HG03439 (cell line): ENCODE data around the gene ZNF79.

ENCODE experiments used
- ATAC-seq: cut with Tn5 transposase; IDR thresholded peaks from one replicate; pipeline ENCODE4 v1.9.1; 2021; ENCODE audit warnings: mild to moderate bottlenecking, moderate library complexity; ENCODE audit not compliant: unreplicated experiment

ZNF79 gene

GRCh38 chr9:127422787-127423186, 1.4 kb upstream of the ZNF79 start:
- ATAC-seq: no peak

- ATAC-seq: no peak
Observed at GRCh38 chr9:127423476-127423933, 677 bp upstream of the ZNF79 start.

GRCh38 chr9:127424676-127424999, 456 bp downstream of the ZNF79 start:
- ATAC-seq: no peak

GRCh38 chr9:127426756-127427155, 2.6 kb downstream of the ZNF79 start:
- ATAC-seq: no peak

GRCh38 chr9:127428348-127428747, 4.2 kb downstream of the ZNF79 start:
- no peak for ATAC-seq

GRCh38 chr9:127430415-127430814, 6.2 kb downstream of the ZNF79 start:
- ATAC-seq: no peak

GRCh38 chr9:127437497-127438264, 13.5 kb downstream of the ZNF79 start:
- no peak for ATAC-seq

GRCh38 chr9:127438394-127438793, 14.2 kb downstream of the ZNF79 start:
- ATAC-seq: no peak

- ATAC-seq: no peak
Observed at GRCh38 chr9:127444283-127444920, 20.2 kb downstream of the ZNF79 start.

GRCh38 chr9:127444921-127445850, 21.0 kb downstream of the ZNF79 start:
- no peak for ATAC-seq

GRCh38 chr9:127445851-127446712, 21.9 kb downstream of the ZNF79 start:
- no peak for ATAC-seq

- ATAC-seq: no peak
Observed at GRCh38 chr9:127446713-127447415, 22.7 kb downstream of the ZNF79 start.

GRCh38 chr9:127447416-127448111, 23.4 kb downstream of the ZNF79 start:
- ATAC-seq: no peak

GRCh38 chr9:127448112-127448805, 24.1 kb downstream of the ZNF79 start:
- ATAC-seq: no peak

GRCh38 chr9:127449332-127449966, 25.3 kb downstream of the ZNF79 start:
- no peak for ATAC-seq

- peak; percentile 1 for ATAC-seq
Observed at GRCh38 chr9:127450243-127450760, 26.1 kb downstream of the ZNF79 start.

- ATAC-seq: peak; percentile 64
Observed at GRCh38 chr9:127450830-127451607, 26.8 kb downstream of the ZNF79 start, which contains the start of the genes LRSAM1 and RPL12. TSS of gene LRSAM1 (plus strand) at chr9:127451510. CDS start at chr9:127454528, 3,018 bp downstream. TSS of gene RPL12 (minus strand) at chr9:127451406. CDS start at chr9:127451317, 89 bp downstream.
